ENCODE results near the gene CGB1. TPM values are rescaled to one million over a fixed set of nuclear protein-coding genes. Genes with fewer than 3 reads are reported as not detected.

CGB1 gene
- total RNA-seq, 1 experiment from 2014 or later, result not detected

DNA sequence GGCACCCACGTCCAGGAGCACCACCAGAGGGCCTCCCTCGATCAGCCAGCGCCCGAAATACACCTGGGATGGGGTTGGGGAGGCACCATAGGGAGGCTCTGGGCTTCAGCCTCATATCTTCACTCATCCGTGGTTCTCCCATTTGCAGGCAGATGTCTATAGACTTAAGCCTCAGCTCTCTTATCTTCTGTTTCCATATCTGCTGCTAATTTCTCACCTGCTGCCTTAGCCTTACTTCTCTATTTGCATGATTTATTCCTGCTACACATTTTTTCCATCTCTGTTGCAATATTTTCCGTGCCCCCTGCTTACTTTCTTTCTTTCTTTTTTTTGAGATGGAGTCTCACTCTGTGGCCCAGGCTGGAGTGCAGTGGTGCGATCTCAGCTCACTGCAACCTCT is 49.4 kb downstream of the CGB1 start:
- POLR2A ChIA-PET, result no interaction called here

DNA sequence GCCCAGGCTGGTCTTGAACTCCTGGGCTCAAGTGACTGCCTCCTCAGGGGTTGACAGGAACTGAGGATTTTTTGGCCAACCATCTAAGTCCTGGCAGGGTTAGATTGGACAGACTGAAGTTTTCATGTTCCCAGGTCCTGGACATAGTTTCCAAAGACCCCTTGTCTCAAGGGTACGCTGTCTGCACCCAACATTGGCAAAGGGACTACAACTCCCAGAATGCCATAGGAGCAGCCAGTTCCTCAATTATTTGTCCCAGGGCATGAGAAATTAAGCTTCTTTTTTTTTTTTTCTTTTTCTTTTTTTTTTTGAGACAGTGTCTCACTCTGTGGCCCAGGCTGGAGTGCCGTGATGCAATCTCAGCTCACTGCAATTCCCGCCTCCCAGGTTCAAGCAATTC is 50.5 kb downstream of the CGB1 start:
- H3K27me3 Mint-ChIP-seq (ENCODE audit: insufficient read depth, unreplicated experiment), result no peaks in the 10 kb centered on the region
- POLR2A ChIA-PET, result no interaction called here
- CTCF ChIA-PET, result interaction anchor here (0.6 to 1.2 kb wide), 2 partner anchors 144 to 164 kb away, joined by 3 to 7 read pairs; no protein-coding TSS in a partner anchor
- Histone ChIP-seq H3K9me3 (no peaks in the 10 kb centered on the region), H3K36me3 (ENCODE audit: control insufficient read depth, insufficient read depth, low read length) (peaks cover 5% of the 10 kb centered on the region; the same call in 1 of the 2 replicates), H3K4me1 (peaks cover 7% of the 10 kb centered on the region; the same call in 1 of the 2 replicates), H3K4me3 (ENCODE audit: low read depth, low read length) (no peak overlapping the region), H3K27me3 (replicated peaks; ENCODE audit: control insufficient read depth, insufficient read depth, low read length) (no peaks in the 10 kb centered on the region)
- BruUV-seq (replicated peaks), result no TSS peak
- intact Hi-C loops (cut with micrococcal nuclease; ENCODE audit: unreplicated experiment), result no loop called here
- H3K27ac Mint-ChIP-seq (ENCODE audit: unreplicated experiment), result no peak overlapping the region
- peaks cover 76% of the 10 kb centered on the region for H3K36me3 Mint-ChIP-seq (ENCODE audit: insufficient read depth, unreplicated experiment)
- H3K4me1 Mint-ChIP-seq (ENCODE audit: low read depth, unreplicated experiment), result peaks cover 23% of the 10 kb centered on the region
- TF ChIP-seq, protein P1, sequence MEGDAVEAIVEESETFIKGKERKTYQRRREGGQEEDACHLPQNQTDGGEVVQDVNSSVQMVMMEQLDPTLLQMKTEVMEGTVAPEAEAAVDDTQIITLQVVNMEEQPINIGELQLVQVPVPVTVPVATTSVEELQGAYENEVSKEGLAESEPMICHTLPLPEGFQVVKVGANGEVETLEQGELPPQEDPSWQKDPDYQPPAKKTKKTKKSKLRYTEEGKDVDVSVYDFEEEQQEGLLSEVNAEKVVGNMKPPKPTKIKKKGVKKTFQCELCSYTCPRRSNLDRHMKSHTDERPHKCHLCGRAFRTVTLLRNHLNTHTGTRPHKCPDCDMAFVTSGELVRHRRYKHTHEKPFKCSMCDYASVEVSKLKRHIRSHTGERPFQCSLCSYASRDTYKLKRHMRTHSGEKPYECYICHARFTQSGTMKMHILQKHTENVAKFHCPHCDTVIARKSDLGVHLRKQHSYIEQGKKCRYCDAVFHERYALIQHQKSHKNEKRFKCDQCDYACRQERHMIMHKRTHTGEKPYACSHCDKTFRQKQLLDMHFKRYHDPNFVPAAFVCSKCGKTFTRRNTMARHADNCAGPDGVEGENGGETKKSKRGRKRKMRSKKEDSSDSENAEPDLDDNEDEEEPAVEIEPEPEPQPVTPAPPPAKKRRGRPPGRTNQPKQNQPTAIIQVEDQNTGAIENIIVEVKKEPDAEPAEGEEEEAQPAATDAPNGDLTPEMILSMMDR (IDR thresholded peaks at IDR 0.05; ENCODE audit: insufficient read depth in 1 of 2, low read depth in 1 of 2, low read length in 1 of 2, severe bottlenecking in 1 of 2, unreplicated experiment in 1 of 2), result no peak
- no peak overlapping the region for H3K4me3 Mint-ChIP-seq (ENCODE audit: unreplicated experiment)
- DNase-seq, result no peak
- no peaks in the 10 kb centered on the region for H3K9me3 Mint-ChIP-seq (ENCODE audit: unreplicated experiment)

More for the DNA sequence above, 49.4 kb downstream of the CGB1 start:
- Mint-ChIP-seq H3K4me1 (ENCODE audit: low read depth, unreplicated experiment) (peaks cover 23% of the 10 kb centered on the region), H3K27me3 (ENCODE audit: insufficient read depth, unreplicated experiment) (no peaks in the 10 kb centered on the region), H3K4me3 (ENCODE audit: unreplicated experiment) (no peak overlapping the region), H3K9me3 (ENCODE audit: unreplicated experiment) (no peaks in the 10 kb centered on the region), H3K36me3 (ENCODE audit: insufficient read depth, unreplicated experiment) (peaks cover 84% of the 10 kb centered on the region), H3K27ac (ENCODE audit: unreplicated experiment) (no peak overlapping the region)
- DNase-seq, result no peak
- TF ChIP-seq, protein P1 (IDR thresholded peaks at IDR 0.05; ENCODE audit: insufficient read depth in 1 of 2, low read depth in 1 of 2, low read length in 1 of 2, severe bottlenecking in 1 of 2, unreplicated experiment in 1 of 2), result no peak
- Histone ChIP-seq H3K36me3 (ENCODE audit: control insufficient read depth, insufficient read depth, low read length) (peaks cover 5% of the 10 kb centered on the region; the same call in 1 of the 2 replicates), H3K4me3 (ENCODE audit: low read depth, low read length) (no peak overlapping the region), H3K27me3 (replicated peaks; ENCODE audit: control insufficient read depth, insufficient read depth, low read length) (no peaks in the 10 kb centered on the region), H3K4me1 (peaks cover 13% of the 10 kb centered on the region; the same call in 1 of the 2 replicates), H3K9me3 (no peaks in the 10 kb centered on the region)
- CTCF ChIA-PET, result interaction anchor here (1.2 kb wide), 1 partner anchor 145 kb away, joined by 3 read pairs; no protein-coding TSS in a partner anchor
- BruUV-seq (replicated peaks), result no TSS peak
- intact Hi-C loops (cut with micrococcal nuclease; ENCODE audit: unreplicated experiment), result no loop called here

DNA sequence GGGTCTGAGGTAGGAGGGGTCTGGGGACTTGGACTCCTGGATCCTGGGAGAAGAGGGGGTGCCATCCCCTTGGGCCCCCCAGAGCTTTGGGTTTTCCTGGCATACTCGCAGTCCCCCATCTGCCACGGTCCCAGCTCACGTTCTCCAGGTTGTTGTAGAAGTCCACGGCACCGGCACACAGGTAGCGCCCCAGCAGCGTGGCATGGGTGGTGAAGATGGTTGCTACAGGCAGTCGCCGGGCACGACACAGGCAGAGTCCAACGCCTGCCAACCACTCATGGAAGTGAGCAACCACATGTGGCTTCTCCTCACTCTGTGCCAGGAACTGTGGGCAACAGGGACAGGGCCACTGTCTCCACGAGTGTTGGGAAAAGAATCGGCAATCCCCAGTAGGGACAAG is 51.0 kb downstream of the CGB1 start:
- no peak for DNase-seq
- H3K4me3 Mint-ChIP-seq (ENCODE audit: unreplicated experiment), result no peak overlapping the region
- CTCF ChIA-PET, result no interaction called here
- intact Hi-C loops (cut with micrococcal nuclease; ENCODE audit: unreplicated experiment), result no loop called here
- TF ChIP-seq, protein P1 (IDR thresholded peaks at IDR 0.05; ENCODE audit: insufficient read depth in 1 of 2, low read depth in 1 of 2, low read length in 1 of 2, severe bottlenecking in 1 of 2, unreplicated experiment in 1 of 2), result no peak
- POLR2A ChIA-PET, result no interaction called here
- H3K4me3 ChIP-seq (ENCODE audit: low read depth, low read length), result no peak overlapping the region
- peaks cover 7% of the 10 kb centered on the region; the same call in 1 of the 2 replicates for H3K4me1 ChIP-seq
- H3K9me3 ChIP-seq, result no peaks in the 10 kb centered on the region
- BruUV-seq (replicated peaks), result no TSS peak
- H3K4me1 Mint-ChIP-seq (ENCODE audit: low read depth, unreplicated experiment), result peaks cover 23% of the 10 kb centered on the region
- H3K36me3 ChIP-seq (ENCODE audit: control insufficient read depth, insufficient read depth, low read length), result peaks cover 5% of the 10 kb centered on the region; the same call in 1 of the 2 replicates
- no peaks in the 10 kb centered on the region for H3K9me3 Mint-ChIP-seq (ENCODE audit: unreplicated experiment)
- no peaks in the 10 kb centered on the region for H3K27me3 Mint-ChIP-seq (ENCODE audit: insufficient read depth, unreplicated experiment)
- peaks cover 74% of the 10 kb centered on the region for H3K36me3 Mint-ChIP-seq (ENCODE audit: insufficient read depth, unreplicated experiment)
- no peak overlapping the region for H3K27ac Mint-ChIP-seq (ENCODE audit: unreplicated experiment)
- H3K27me3 ChIP-seq (replicated peaks; ENCODE audit: control insufficient read depth, insufficient read depth, low read length), result no peaks in the 10 kb centered on the region

Small RNA genes within 50 kb of the gene (microRNA-seq; reads per million reads assigned to microRNA genes)
- gene MIR6798, result not detected

Other genes starting within 250 kb of the CGB1 start
- 106 and 109 TPM in 2 replicates for gene BCAT2, start 225.9 kb downstream of the CGB1 start, total RNA-seq (2022)
- gene HSD17B14, start 200.4 kb downstream of the CGB1 start, total RNA-seq (2022), result 27.8 and 30.8 TPM in 2 replicates
- gene PLEKHA4, start 168.3 kb downstream of the CGB1 start, total RNA-seq (2022), result 3.9 and 5.6 TPM in 2 replicates
- gene PPP1R15A, start 164.5 kb downstream of the CGB1 start, total RNA-seq (2022), result 83.3 and 94.7 TPM in 2 replicates
- gene TULP2, start 138.2 kb downstream of the CGB1 start, total RNA-seq (2022), result 0.61 and 1.1 TPM in 2 replicates
- gene NUCB1, start 136.6 kb downstream of the CGB1 start, total RNA-seq (2022), result 140 and 142 TPM in 2 replicates
- gene DHDH, start 103.2 kb downstream of the CGB1 start, total RNA-seq (2022), result 2.6 and 3.3 TPM in 2 replicates
- 107 and 110 TPM in 2 replicates for gene BAX, start 82.0 kb downstream of the CGB1 start, total RNA-seq (2022)
- 2,542 and 2,963 TPM in 2 replicates for gene FTL, start 71.6 kb downstream of the CGB1 start, total RNA-seq (2022)
- 62.7 and 65.3 TPM in 2 replicates for gene GYS1, start 43.6 kb downstream of the CGB1 start, total RNA-seq (2022)
- gene RUVBL2, start 43.0 kb downstream of the CGB1 start, total RNA-seq (2022), result 165 and 172 TPM in 2 replicates
- gene LHB, start 19.8 kb downstream of the CGB1 start, total RNA-seq (2022), result 0.68 TPM in 1 of 2 replicates, not detected in the other
- not detected in 2 replicates for gene CGB3, start 12.6 kb downstream of the CGB1 start, total RNA-seq (2022)
- gene CGB2, start 5.0 kb downstream of the CGB1 start, total RNA-seq (2022), result not detected in 2 replicates
- gene CGB5, start 7.0 kb upstream of the CGB1 start, total RNA-seq (2022), result 0.49 TPM in 1 of 2 replicates, not detected in the other
- gene CGB8, start 12.2 kb upstream of the CGB1 start, total RNA-seq (2022), result not detected in 2 replicates
- 2.2 and 3.0 TPM in 2 replicates for gene CGB7, start 20.9 kb upstream of the CGB1 start, total RNA-seq (2022)
- 9.1 and 10.2 TPM in 2 replicates for gene NTF4, start 27.9 kb upstream of the CGB1 start, total RNA-seq (2022)
- gene KCNA7, start 35.8 kb upstream of the CGB1 start, total RNA-seq (2022), result 1.1 and 1.2 TPM in 2 replicates
- gene SNRNP70, start 48.6 kb upstream of the CGB1 start, total RNA-seq (2022), result 251 and 259 TPM in 2 replicates
- gene LIN7B, start 77.5 kb upstream of the CGB1 start, total RNA-seq (2022), result 11.8 and 12.7 TPM in 2 replicates
- gene C19orf73, start 82.2 kb upstream of the CGB1 start, total RNA-seq (2022), result 1.7 and 2.1 TPM in 2 replicates
- 11.8 and 12.7 TPM in 2 replicates for gene PPFIA3, start 82.6 kb upstream of the CGB1 start, total RNA-seq (2022)
- not detected in 2 replicates for gene HRC, start 118.5 kb upstream of the CGB1 start, total RNA-seq (2022)
- 27.8 and 31.4 TPM in 2 replicates for gene TRPM4, start 120.9 kb upstream of the CGB1 start, total RNA-seq (2022)

All from Caco-2 (cell line).